Measurements from ENCODE around the gene FSTL5.

Gene FSTL5

GRCh38 chr4:161457311-161457710, 706.5 kb downstream of the FSTL5 start:
- FAIRE-seq (no peak), DNase-seq (ENCODE audit: low spot score) (no peak)

DNA sequence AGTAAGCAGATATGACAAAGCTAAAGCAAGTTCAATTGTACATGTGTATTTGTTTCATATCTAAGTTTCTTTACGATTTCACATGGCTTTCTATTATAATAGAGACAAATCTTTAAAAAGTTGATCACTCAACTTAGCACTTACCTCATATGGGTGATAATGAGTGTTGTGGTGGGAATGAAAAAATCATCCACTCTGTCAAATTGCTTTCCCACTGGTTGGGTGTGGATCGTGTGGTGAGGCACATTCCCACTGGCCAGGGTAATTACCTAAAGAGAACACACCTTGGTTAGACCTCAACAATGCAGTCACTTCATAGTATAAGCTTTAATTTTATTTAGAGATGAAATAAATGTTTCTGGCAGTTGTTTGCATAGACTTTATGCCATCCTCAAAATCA, 708.9 kb downstream of the FSTL5 start:
- no peak for DNase-seq (ENCODE audit: low spot score)
- FAIRE-seq: no peak

DNA sequence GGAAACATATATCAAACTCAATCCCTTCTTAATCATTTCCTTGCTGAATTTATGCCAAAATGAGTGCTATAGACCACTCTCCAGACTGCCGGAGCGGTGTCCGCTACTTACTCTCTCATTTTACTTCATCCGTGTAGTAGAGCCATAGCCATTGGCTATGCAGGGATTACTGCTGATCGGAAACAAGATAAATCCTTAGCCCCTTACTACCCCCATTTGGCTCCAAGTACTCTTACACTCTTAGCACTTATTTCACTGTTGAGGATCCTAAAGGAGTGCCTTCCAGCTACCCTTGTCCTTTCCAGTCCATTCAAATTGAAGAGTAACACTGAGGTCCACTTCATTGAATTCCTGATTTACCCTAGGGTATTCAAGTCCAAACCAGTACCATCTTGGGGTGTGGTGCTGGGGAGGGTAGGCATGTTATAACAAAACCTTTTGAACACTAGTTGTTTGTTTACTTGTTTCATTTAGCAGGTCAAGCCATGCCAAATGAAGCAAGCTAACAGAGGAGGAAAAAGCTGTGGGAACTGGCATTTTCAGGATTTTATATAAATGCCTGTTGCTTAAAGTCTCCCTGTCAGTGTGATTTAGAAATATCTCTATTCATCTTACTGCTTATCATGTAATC, 715.1 kb downstream of the FSTL5 start:
- no peak for DNase-seq (ENCODE audit: low spot score)
- FAIRE-seq: no peak

DNA sequence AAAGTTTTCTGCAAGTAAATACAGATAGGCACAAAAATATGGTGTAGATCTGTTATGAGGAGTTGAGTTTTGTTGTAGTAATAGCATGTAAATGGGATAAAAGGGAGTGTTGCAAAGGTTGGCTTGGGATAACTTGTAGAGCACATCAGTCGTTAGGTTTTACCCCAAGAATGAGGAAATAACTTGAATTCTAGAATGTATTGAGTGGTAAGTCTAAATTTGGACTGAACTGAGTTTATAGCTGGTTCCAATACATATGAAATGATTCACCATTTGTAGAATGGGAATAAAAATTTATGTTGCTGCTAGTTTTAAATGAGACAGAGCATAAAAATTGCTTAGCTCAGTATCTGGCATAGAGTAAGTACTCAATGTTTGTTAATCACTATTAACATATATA, 719.2 kb downstream of the FSTL5 start:
- no peak for FAIRE-seq
- DNase-seq (ENCODE audit: low spot score): no peak

DNA sequence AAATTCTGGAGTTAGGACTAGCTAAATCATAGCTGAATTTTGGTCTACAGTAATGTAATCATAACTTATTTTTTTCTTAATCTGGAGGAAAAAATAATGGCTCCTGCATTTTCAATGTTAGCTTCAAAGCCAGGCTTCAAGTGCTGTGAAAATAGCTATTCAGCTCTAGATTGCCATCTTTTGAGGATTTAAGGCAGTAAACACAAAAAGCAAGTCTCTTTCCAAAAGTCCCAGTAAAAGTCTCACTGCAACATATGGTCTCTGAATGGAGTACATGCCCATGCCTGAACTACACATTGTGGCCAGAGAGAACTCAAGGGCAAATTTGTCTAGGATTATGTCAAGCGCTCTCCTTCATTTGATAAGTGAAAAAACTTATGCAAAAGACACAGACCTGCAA, 720.9 kb downstream of the FSTL5 start:
- no peak for FAIRE-seq
- DNase-seq (ENCODE audit: low spot score): no peak

GRCh38 chr4:161438096-161438495, 725.7 kb downstream of the FSTL5 start:
- FAIRE-seq: no peak

DNA sequence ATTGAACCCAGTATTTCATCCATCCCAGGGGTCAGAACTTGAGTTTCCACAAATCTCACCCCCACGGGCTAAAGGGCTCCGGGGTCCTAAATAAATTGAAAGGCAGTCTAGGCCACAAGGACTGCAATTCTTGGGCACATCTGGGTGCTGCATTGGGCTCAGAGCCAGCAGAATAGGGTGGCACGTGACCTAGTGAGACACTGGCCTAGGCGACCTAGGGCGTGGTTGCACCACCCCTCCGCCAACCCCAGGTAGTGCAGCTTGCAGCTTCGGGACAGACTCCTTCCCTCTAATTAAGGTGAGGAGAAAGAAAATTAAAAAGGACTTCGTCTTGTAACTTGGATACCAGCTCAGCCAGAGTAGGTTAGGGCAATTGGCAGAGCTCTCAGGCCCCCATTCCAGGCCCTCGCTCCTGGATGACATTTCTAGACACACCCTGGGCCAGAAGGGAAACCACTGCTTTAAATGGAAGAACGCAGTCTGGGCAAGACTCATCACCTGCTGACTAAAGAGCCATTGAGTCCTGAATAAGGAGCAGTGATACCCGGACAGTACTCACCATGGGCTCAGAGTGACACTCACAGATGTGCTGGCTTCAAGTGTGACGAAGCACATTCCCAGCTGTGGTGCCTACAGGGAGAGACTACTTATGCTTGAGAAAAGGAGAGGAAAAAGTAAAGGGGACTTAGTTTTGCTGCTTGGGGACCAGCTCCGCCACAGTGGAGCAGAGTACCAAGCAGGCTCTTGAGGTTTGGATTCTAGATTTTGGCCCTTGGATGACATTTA, 735.4 kb downstream of the FSTL5 start:
- DNase-seq (ENCODE audit: low spot score) (no peak), FAIRE-seq (no peak)

More at GRCh38 chr4:161438096-161438495, 725.7 kb downstream of the FSTL5 start:
- DNase-seq (ENCODE audit: low spot score): no peak

- DNase-seq (ENCODE audit: low spot score): no peak
- FAIRE-seq: no peak
Observed at GRCh38 chr4:161419822-161420221, 744.0 kb downstream of the FSTL5 start.

DNA sequence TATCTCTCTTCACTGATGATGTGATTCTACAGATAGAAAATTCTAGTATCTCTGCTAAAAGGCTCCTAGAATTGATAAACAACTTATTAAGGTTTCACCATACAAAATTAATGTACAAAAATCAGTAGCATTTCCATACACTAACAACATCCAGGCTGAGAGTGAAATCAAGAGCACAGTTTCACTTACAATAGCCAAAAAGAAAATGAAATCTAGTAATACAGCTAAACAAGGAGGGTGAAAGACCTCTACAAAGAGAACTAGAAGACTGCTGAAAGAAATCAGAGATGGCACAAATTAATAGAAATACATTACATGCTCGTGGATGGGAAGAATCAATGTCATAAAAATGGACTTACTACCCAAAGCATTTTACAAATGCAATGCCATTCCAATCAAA, 751.9 kb downstream of the FSTL5 start:
- DNase-seq (ENCODE audit: low spot score) (no peak), FAIRE-seq (no peak)

DNA sequence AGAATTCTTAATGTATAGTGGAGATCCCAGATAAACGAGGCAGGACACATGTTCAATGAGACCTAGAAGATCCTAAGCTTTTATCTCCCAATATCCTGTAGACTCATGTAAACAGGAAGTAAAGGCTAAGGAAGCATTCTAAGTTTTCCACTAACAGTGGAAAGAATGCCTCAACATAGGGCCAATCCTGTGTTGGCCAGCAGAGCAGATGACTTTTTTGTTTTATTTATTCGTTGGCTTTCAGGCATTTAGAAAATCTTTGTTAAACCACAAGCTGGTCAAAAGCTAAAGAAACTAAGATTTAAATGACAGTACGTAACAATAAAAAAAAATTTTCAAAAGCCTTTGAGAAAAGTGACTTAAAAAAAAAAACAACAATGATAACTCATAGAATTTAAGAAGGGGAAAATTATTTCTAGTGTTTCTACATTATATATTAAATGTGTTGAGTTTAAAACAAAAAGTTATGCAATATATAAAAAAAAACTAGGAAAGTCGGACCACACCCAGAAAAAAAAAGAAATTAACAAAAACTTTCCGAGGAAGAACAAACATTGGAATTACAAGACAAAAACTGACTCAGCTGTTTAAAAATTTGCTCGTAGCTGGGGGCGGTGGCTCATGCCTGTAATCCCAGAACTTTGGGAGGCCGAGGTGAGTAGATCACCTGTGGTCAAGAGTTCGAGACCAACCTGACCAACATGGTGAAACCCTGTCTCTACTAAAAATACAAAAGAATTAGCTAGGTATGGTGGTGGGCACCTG, 759.3 kb downstream of the FSTL5 start:
- FAIRE-seq: no peak

DNA sequence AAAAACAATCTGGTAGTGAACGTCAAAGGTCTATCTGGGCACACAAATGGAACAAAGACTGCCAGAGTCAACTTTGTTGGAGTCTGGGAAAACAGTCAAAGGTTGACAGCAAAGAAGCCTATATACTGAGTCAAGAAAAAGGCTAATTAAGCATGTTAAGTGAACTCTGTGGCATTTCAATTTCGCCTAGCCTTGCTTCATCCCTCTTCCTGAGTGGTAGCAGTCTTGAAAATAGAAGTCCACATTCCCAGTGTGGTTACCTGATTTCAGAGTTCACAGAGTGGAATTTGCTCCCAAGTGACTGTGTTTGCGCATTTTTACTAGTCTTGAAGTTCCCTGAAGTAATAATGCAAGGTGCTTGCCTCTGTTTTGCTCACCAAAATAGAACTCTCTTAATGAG, 760.0 kb downstream of the FSTL5 start:
- DNase-seq (ENCODE audit: low spot score) (no peak), FAIRE-seq (no peak)

More for the DNA sequence above, 759.3 kb downstream of the FSTL5 start:
- DNase-seq (ENCODE audit: low spot score): peak; percentile 31

DNA sequence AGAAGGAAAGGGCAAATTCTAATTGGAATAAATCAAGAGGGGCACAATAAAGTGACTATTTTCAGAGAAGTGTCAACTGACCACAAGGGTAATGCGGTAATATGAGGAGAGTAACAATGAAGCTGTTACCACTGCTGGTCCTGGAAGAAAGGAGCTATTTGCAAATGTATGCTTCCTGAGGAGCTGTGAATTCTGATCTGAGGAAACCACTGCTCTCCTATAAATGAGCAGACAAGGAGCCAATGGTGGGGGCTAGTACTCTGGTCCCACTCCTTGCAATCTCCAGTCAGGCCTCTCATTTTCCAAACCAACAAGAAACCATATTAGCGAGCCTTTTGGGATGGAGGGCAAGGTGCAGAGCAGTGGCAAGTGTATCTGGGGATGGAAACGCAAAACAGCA, 770.2 kb downstream of the FSTL5 start:
- FAIRE-seq: no peak
- DNase-seq (ENCODE audit: low spot score): no peak

DNA sequence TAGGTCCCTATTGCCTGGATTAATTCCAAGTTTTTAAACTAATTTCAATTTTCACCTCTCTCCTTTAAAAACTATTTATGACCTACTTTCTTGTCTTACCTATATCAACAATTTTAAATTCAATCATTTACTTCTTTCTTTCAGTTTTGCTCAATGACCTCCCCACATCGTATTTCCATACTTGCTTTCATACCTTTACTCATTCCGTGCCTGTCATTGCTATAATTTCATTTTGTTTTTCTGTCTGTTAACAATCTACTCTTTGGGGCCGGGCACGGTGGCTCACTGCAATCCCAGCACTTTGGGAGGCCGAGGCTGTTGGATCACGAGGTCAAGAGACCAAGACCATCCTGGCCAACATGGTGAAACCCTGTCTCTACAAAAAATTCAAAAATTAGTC, 781.1 kb downstream of the FSTL5 start:
- DNase-seq (ENCODE audit: low spot score) (no peak), FAIRE-seq (no peak)

DNA sequence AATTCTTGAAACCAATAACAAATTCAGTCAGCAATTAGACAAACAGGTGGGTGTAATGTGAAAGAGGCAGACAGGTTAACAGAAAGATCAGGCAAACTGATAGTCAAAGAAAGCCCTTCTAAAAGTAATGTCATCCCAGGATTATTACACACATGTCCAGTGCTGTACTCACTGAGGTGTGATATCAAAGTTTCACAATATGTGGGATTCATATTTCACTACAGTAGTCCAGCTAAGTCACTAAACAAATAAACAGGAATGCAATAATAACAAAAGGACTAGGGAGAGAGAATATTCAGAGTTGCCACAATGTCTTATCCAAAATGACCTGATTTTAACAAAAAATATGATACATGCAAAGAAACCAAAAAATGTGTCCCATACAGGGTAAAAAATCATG, 787.5 kb downstream of the FSTL5 start:
- DNase-seq (ENCODE audit: low spot score) (no peak), FAIRE-seq (no peak)

GRCh38 chr4:161364681-161365080, 799.1 kb downstream of the FSTL5 start:
- DNase-seq (ENCODE audit: low spot score) (no peak), FAIRE-seq (no peak)

- DNase-seq (ENCODE audit: low spot score): no peak
- FAIRE-seq: no peak
Observed at GRCh38 chr4:161360982-161361381, 802.8 kb downstream of the FSTL5 start.

- FAIRE-seq (no peak), DNase-seq (ENCODE audit: low spot score) (no peak)
Observed at GRCh38 chr4:161359491-161359890, 804.3 kb downstream of the FSTL5 start.

- FAIRE-seq (no peak), DNase-seq (ENCODE audit: low spot score) (no peak)
Observed at GRCh38 chr4:161356351-161356750, 807.4 kb downstream of the FSTL5 start.

GRCh38 chr4:161350946-161351345, 812.9 kb downstream of the FSTL5 start:
- DNase-seq (ENCODE audit: low spot score): no peak
- FAIRE-seq: no peak

DNA sequence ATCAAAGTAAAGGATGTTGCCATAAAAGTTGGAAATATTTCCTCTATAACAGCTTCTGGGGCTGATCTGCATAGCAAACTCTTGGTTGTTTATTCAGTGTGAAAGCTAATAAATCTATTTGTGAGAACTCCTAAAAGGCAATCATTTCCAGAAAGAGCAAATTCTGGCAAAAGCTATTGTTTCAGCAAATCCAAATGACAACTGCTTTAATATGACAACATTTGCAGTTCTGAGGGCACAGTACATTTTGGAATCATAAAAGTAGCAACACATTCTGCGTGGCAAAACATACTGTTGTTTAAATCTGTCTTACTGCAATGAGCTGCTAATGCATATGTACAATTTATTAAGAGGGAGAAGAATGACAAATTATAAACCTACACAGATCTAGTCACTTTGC, 818.1 kb downstream of the FSTL5 start:
- no peak for FAIRE-seq

GRCh38 chr4:161343569-161343950, 820.2 kb downstream of the FSTL5 start:
- DNase-seq (ENCODE audit: low spot score) (no peak), FAIRE-seq (no peak)

More for the DNA sequence above, 818.1 kb downstream of the FSTL5 start:
- DNase-seq (ENCODE audit: low spot score): no peak

DNA sequence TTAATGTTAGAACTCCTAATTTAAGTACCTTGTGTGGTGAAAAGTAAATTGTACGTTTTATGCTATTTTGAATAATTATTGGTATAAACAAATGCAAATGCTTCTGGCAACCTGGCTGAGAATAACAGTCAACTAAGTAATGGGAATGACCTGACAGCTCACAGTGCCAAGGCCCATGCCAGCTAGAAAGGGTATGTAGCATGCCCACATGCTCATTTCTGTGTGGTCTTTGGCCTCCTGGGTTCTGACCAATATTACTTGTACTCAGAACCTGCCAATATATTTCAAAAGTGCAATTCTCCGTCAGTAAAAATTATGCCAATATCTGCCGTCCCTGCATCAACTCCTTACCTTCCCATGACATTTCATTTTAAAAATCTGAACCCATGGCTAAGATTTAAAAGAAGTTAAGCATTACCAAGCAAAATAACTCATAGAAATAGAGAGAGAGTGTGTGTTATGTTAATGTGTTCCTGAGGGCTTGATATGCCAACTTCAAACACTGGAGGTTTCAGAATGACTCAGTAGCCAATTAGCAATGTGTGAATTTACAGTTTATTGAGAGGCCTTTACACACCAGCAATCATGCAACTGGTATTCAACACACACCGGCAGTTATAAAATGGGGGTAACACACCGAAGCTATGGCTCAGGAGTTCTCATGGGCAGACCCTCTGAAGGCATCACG, 820.8 kb downstream of the FSTL5 start:
- FAIRE-seq: no peak
- DNase-seq (ENCODE audit: low spot score): no peak
